GM10266 (cell line): ENCODE data around the gene TRPM3.

Experiments
- DNase-seq: peaks from one replicate; pipeline ENCODE4 v3.0.0; 2012; ENCODE audit errors: extremely low spot score
- TF ChIP-seq, protein P1 (sequence below): IDR thresholded peaks from 2 replicates; pipeline ENCODE4 v1.5.1; 2012; ENCODE audit warnings: mild to moderate bottlenecking, low read depth; ENCODE audit not compliant: control insufficient read depth, insufficient read depth; ENCODE audit errors: missing control alignments

The TRPM3 gene

DNA sequence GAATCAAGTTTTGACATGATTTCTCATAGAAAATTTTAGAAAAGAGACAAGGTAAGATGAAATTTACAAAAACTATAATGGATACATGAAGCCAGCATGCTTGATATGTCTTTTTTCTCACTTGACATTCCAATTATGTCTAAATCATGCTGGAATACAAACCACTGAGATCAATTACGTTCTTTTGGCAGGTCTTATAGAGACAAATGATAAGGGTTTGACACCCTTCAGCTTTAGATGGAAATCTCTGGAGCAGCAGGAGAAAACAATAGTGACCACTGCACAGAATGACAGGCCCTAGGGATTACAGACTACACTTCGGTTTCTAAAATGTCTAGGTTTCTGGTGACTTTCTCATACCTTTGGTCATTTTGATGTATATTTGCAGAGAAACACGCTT lies 342.9 kb downstream of the TRPM3 start:
- TF ChIP-seq, protein P1, sequence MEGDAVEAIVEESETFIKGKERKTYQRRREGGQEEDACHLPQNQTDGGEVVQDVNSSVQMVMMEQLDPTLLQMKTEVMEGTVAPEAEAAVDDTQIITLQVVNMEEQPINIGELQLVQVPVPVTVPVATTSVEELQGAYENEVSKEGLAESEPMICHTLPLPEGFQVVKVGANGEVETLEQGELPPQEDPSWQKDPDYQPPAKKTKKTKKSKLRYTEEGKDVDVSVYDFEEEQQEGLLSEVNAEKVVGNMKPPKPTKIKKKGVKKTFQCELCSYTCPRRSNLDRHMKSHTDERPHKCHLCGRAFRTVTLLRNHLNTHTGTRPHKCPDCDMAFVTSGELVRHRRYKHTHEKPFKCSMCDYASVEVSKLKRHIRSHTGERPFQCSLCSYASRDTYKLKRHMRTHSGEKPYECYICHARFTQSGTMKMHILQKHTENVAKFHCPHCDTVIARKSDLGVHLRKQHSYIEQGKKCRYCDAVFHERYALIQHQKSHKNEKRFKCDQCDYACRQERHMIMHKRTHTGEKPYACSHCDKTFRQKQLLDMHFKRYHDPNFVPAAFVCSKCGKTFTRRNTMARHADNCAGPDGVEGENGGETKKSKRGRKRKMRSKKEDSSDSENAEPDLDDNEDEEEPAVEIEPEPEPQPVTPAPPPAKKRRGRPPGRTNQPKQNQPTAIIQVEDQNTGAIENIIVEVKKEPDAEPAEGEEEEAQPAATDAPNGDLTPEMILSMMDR: no peak
- no peak for DNase-seq

DNA sequence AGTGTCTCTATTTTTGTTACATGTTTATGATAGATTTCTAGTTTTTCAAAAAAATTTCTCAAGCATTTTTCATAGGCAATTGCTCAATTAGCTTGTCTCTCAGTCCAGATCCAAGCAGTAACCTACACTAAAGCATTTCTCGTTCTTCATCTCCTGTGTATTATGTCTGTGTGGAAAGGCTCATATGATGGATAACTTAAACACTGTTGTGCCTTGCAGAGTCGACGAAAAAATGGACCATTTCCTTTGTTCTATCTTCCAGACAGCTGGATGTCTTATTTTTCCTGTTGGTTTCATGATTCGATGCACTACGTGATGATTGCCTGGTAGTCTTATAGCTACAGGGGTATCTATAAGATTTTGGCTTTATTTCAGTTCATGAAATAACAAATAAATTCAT lies 347.8 kb downstream of the TRPM3 start:
- no peak for DNase-seq
- TF ChIP-seq, protein P1: no peak

DNA sequence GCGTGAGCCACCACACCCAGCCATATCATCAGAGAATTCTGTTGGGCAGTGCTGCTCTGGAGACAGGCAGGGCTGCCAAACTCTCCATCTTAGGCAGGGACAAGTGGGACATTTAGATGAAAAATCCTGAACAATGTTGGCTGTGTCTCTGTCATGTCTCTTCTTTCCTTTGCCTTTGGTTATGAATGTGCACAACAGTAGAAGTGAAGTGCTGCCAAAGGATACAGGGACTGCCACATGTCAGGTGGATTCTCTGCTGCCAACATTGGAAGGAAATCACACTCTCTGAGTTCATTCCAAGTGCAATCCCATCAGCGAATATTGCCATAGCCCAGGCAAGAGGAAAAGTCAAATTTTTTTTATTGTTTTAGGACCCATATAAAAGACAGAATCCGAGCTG lies 348.8 kb downstream of the TRPM3 start:
- TF ChIP-seq, protein P1: no peak
- no peak for DNase-seq

DNA sequence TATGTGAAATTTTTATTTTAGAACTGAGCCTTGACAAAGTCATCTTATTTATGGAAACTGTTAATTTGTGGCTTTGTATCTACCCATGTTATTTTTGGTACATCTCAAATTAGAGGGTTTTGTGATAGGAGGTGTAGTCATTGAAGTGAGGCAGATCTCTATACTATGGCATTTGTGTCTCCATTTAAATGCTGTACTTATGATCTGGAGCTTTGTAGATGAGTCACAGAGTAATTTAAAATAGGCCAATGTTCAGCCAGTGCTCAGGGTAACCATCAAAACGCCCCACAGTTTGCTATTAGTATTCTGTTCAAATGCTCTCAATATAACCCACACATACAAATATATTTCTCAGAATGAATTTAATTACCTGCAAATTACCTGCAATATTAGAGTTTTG lies 355.5 kb downstream of the TRPM3 start:
- no peak for DNase-seq
- TF ChIP-seq, protein P1: no peak

DNA sequence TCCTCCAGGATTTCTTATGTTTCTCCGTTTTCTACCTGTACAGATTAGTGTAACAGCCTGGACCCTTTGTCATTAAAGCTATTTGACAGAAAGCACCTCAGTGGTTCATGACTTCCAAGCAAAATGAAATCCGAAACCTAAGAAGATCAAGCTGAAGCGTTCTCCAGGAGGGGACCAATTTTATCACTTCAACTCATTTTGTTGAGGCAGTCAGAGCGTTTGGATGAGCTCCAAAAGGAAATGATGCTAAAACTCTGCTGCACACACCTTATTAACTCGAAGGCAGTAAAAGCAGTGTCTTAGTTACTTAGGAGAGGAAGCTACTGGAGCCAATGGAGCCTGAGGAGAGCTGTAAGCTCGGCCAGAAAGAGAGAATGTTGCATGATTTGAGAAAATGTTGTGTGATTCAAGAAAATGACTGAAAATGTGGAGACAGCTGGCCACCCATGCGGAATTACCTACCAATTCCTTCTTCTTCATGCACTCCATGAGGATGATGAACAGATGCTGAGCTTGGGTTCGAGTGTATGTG lies 360.2 kb downstream of the TRPM3 start:
- no peak for DNase-seq

DNA sequence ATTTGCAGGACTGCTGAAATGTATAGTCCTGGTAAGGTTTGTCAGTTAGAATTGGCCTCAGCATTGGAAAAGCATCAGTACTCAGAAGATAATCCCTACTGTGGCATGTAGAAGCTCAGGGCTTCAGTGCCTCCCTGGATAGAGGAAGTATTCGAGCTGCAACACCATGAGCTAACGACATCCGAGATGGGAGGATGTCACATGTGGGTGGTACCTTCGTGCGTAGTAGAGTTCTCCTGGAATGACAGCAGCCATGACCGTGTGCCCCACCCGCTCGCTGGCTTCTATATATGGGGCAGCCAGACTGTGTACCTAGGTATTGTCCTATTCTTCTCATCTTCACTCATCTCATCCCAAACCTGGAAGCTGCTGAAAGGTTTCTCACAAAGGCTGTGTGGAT lies 361.2 kb downstream of the TRPM3 start:
- DNase-seq: no peak
- TF ChIP-seq, protein P1: no peak

More for the DNA sequence above, 360.2 kb downstream of the TRPM3 start:
- TF ChIP-seq, protein P1: no peak

DNA sequence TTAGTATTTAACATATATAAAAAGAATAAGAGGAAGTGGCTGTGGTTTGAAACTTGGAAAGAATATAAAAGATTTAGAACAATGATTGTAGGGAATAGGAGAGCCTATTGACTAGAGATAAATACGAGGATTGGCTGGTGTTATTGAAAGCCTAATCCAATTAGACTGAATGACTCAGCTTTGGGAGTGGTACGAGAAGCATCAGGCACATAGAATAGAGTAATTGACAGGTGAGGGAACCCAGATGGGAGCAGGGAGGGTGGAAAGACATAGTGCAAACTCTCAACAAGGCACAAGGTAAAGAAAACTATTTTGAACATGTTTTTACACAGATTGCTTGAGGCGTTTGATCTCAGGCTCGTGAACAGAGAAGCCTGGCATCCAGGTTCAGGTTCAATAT lies 368.1 kb downstream of the TRPM3 start:
- no peak for DNase-seq
- TF ChIP-seq, protein P1: no peak
